GM13977 (cell line): ENCODE measurements around the gene MACROD2.

Experiments used
- DNase-seq: peaks from one replicate; pipeline ENCODE4 v3.0.0; 2012; ENCODE audit warnings: low spot score
- in situ Hi-C: fragments of 300-500 bp; cut with MboI; formaldehyde crosslinking; loops from one replicate; pipeline ENCODE4 v1.12.0; 2022; ENCODE audit warnings: low sequenced_read_pairs, low pct_unique_long_range_greater_than_20kb, mixed read lengths, inconsistent platforms; ENCODE audit not compliant: unreplicated experiment
- TF ChIP-seq, protein P1 (sequence below): IDR thresholded peaks from 2 replicates; pipeline ENCODE4 v1.5.1; 2012; ENCODE audit warnings: mild to moderate bottlenecking, control low read depth; ENCODE audit not compliant: insufficient read depth; ENCODE audit errors: extremely low read depth, missing control alignments

The MACROD2 gene

DNA sequence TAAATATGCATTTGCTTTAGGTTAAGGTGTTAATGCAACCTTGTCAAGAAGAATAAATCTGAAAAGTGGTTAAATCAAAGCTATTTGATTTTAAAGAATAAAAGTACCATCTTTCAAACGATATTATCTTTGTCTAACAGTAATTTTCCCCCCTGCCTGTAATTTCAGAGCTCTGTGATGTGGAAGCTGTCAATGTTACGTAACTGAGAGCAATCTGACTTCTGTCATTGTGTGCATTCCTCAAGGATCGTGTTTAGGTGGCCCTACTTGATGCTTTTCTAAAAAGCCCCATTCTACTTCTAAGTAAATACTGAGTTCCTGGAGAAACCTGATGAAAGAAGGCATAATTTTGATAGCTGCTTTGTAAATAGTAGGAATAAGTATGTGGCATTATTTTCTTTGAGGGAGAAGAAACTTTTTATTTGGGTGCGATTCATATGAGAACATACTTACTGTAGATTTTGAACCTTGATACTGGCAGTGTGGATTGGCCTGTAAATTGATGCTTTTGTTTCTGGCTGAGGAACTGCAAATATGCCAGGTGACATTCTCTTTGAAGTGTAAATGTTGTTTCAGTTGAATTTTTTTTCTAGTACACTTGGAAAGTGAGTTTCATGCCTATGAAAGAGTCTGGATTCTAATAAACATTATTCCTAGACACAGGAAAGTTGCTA lies 871.7 kb downstream of the MACROD2 start:
- in situ Hi-C loops: no loop called here
- TF ChIP-seq, protein P1, sequence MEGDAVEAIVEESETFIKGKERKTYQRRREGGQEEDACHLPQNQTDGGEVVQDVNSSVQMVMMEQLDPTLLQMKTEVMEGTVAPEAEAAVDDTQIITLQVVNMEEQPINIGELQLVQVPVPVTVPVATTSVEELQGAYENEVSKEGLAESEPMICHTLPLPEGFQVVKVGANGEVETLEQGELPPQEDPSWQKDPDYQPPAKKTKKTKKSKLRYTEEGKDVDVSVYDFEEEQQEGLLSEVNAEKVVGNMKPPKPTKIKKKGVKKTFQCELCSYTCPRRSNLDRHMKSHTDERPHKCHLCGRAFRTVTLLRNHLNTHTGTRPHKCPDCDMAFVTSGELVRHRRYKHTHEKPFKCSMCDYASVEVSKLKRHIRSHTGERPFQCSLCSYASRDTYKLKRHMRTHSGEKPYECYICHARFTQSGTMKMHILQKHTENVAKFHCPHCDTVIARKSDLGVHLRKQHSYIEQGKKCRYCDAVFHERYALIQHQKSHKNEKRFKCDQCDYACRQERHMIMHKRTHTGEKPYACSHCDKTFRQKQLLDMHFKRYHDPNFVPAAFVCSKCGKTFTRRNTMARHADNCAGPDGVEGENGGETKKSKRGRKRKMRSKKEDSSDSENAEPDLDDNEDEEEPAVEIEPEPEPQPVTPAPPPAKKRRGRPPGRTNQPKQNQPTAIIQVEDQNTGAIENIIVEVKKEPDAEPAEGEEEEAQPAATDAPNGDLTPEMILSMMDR: no peak
- DNase-seq: no peak

DNA sequence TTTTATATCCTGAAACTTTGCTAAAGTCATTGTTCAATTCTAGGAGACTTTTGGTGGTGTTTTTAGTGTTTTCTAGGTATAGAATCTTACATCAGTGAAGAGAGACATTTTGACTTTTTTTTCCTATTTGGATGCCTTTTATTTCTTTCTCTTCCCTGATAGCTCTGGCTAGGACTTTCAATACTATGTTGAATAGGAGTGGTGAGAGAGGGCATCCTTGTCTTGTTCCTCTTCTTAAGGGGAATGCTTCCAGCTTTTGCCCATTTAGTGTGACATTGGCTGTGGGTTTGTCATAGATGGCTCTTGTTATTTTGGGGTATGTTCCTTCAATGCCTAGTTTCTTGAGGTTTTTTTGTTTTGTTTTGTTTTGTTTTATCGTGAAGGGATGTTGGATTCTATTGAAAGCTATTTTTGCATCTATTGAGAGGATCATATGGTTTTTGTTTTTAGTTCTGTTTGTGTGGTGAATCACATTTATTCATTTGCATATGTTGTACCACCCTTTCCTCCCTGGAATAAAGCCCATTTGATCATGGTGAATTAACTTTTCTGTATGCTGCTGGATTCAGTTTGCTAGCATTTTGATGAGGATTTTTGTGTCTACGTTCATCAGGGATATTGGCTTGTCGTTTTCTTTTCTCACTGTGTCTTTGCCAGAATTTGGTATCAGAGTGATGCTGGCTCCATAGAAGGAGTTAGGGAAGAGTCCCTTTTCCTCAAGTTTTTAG lies 882.1 kb downstream of the MACROD2 start:
- in situ Hi-C loops: no loop called here
- TF ChIP-seq, protein P1: no peak
- no peak for DNase-seq

DNA sequence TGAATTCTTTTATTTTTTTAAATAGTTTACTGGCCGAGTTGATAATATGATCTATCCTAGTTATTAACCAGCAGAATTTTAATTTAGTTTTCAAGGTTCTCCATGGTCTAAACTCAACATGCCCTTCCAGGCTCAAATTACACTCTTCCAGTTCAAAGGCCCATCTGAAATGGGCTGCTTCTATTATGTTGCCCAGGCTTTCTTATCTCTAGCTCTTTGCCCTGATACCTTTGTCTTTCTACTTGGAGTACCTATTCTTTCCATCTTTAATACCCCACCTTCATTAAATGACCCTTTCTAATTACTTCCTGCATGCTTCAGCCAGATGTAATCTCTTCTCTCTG lies 883.3 kb downstream of the MACROD2 start:
- TF ChIP-seq, protein P1: no peak
- in situ Hi-C loops: no loop called here
- no peak for DNase-seq

DNA sequence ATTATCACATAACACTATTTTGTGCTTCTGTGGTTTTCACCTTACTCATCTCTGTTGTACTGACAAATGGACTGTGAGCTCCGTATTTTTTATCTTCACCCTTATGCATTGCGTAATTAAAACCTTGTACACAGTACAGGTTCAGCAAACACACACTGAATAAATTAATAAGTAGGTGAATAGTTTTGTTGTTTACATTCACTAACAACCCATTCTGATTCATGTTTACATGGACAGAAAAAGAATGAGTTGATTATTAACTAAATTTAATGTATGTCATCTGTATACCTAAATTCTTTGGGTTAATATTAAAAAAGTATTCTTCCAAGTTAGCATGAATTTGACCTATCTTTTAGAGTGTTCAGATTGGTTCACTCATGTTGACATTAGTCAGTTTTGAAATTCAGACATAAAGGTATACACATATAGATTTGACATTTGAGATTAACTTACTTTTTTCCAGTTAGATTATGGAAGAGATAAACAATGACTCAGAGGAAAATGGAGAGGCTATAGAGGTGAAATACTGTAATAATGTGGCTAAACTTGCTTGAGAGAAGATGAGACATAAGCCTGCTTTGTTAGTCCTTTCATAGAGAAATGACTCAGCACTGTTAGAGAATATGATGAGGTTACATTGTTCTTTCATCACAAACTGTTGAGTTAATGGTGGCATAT lies 883.8 kb downstream of the MACROD2 start:
- DNase-seq: peak; percentile 5
- in situ Hi-C loops: no loop called here
- TF ChIP-seq, protein P1: no peak

DNA sequence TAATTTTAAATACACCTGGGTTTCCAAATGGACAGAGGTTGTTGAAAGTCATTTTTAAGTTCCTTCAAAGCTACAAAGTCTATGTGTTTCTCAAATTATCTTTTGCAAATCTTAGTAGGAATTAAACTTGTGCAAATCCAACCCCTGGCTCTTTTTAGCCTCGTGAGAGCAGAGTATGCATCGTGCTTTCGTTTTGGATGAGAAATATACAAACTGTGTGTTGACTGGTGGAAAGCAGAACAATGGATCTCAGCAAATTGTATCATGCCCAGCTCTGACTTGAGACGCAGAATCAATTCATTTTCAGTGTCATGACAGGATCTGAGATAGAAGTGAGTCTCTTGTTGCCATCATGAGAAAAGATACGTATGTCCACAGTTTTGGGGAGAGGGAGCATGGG lies 884.5 kb downstream of the MACROD2 start:
- in situ Hi-C loops: no loop called here
- DNase-seq: no peak
- TF ChIP-seq, protein P1: no peak

DNA sequence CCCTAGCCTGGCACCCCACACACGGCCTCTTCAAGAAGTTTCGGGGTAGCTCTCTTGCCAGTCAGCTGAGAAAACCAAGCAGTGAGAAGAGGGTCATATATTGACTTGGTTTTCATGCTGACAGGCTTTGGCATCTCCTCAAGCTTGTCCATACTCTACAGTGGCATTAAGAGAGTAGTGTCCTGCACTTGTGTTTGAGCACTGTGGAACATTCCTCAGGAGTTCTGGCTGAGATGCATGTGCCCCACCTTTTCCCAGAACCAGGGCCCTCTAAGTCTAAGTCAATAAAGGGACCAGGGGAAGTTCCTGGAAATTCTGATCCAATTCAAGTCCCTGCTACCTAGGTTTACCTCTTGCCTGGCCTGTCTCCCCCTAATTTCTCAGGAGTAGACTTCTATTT lies 886.2 kb downstream of the MACROD2 start:
- in situ Hi-C loops: no loop called here

More for the DNA sequence above, 886.2 kb downstream of the MACROD2 start:
- TF ChIP-seq, protein P1: no peak
- DNase-seq: no peak
